ENCODE results near the gene CCDC14. TPM values are rescaled to one million over a fixed set of nuclear protein-coding genes. Genes with fewer than 3 reads are reported as not detected.
A peak's percentile ranks its signal among the peaks of the same experiment; 100 is the strongest.

The CCDC14 gene
- total RNA-seq, 1 donor from 2014 or later = 83.3 TPM

DNA sequence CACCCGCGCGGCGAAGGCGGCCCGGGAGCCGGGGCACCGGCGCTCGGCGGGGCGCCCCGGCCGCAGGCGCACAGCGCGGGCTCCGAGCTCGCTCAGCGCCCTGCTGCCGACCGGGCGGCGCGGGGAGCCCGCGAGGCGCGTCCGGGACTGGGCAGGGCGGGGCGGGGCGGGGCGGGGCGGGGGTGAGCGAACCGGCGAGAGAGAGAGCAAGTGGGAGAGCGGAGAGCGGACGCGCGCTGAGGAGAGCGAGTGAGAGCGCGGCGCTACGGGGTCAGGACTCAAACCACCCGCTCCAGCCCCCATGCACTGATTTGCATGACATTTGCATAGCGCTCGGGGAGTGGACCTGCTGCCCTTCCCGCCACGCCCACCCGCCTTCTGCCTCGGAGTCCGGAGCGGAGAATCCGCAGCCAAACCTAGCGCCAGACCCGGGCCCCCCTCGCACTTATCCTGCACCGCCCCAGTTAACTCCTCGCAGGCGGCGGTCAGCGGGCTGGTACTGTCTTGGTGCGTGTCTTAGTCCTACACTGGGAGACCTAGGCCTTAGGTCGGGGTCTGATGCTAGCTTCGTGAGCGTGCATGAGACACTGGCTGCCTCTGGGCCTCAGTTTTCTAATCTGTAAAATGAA lies 76.7 kb downstream of the CCDC14 start, which contains the start of gene MYLK:
Gene MYLK (minus strand): TSS at position 130 of the 629 bp plus-strand sequence. CDS start 90,491 bp downstream, outside the sequence.
- no peaks in the 10 kb centered on the region for H3K36me3 Mint-ChIP-seq
- no peak for TF ChIP-seq CTCF (conservative IDR thresholded peaks at IDR 0.05)
- peaks cover 8% of the 10 kb centered on the region for H3K4me1 Mint-ChIP-seq (ENCODE audit: unreplicated experiment)
- peaks cover 65% of the 10 kb centered on the region for H3K27me3 Mint-ChIP-seq
- no peak within 1 kb of the TSS for H3K27ac Mint-ChIP-seq
- no peaks in the 10 kb centered on the region for H3K9me3 Mint-ChIP-seq
- H3K4me3 Mint-ChIP-seq = peak within 1 kb of the TSS; percentile 88
- DNase-seq (ENCODE audit: extremely low spot score, unreplicated experiment) = peak; percentile 80

DNA sequence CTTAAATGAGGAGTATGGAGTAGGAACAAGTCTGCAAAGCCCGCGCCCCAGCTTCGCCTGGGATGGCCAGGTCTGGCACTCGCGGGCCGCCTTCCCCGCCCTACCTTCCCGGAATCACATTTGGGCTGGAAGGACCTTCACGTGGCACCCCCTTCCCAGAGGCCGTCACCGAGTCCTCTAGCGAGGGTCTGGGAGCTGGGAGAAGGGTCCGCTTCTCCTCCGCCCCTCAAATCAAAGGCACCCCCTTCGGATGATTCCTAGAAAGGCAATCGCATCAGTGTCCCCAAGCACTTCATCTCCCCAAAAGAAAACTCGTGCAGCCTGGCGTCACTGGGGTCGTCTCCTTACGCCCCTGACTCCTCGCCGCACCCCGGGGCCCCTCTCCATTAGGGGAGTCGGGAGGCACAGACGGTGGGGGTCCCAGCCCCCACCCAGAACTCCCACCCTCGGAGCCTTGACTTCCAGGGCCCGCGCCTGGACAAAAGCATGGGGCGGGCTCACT lies 77.3 kb downstream of the CCDC14 start:
- H3K27me3 Mint-ChIP-seq = peaks cover 62% of the 10 kb centered on the region
- DNase-seq (ENCODE audit: extremely low spot score, unreplicated experiment) = no peak

DNA sequence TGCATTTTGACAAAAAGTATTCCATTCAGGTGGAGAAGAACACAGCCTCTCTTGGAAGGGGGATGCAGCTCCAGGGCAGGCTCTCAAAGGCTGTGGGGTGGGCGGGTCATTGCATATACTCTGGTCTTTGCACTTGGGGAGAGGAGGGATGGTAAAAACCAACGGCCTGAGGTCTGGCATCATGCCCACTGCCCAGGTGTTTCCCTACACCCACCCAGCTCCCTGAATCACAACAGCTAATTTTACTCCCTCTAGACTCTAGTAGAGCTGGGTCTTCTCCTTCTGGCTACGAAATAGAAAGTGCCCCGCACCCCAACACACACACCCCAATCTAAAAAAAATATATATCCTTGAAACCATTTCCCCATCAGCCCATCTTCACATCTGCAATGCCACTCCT lies 77.9 kb downstream of the CCDC14 start:
- TF ChIP-seq CTCF (conservative IDR thresholded peaks at IDR 0.05) = no peak
- no peaks in the 10 kb centered on the region for H3K36me3 Mint-ChIP-seq
- H3K4me1 Mint-ChIP-seq (ENCODE audit: unreplicated experiment) = peaks cover 8% of the 10 kb centered on the region
- no peak for DNase-seq (ENCODE audit: extremely low spot score, unreplicated experiment)
- H3K9me3 Mint-ChIP-seq = no peaks in the 10 kb centered on the region
- peaks cover 57% of the 10 kb centered on the region for H3K27me3 Mint-ChIP-seq
- H3K27ac Mint-ChIP-seq = no peak overlapping the region
- H3K4me3 Mint-ChIP-seq = peak overlapping the region; percentile 83

More for the DNA sequence above, 77.3 kb downstream of the CCDC14 start:
- H3K27ac Mint-ChIP-seq = no peak overlapping the region
- no peaks in the 10 kb centered on the region for H3K36me3 Mint-ChIP-seq
- no peaks in the 10 kb centered on the region for H3K9me3 Mint-ChIP-seq
- no peak for TF ChIP-seq CTCF (conservative IDR thresholded peaks at IDR 0.05)
- H3K4me3 Mint-ChIP-seq = peak overlapping the region; percentile 83
- H3K4me1 Mint-ChIP-seq (ENCODE audit: unreplicated experiment) = peaks cover 8% of the 10 kb centered on the region

DNA sequence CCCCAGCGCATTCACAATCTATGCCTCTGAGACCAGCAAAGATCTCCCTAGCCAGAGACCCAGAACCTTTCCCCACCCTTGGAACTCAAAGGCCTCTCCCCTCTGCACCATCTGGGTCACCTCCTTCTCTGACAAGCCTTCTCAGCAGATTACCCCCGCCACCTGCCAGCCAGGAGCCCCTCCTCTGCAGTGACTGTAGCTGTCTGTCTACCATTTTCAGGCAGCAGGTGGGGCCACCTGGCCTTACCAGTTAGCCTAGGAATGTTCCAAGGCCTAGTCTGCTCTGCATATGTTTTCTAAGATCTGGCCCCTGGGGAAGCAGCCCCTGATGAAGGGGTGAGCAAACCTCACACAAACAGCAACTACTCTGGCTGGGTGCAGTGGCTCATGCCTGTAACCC lies 79.3 kb downstream of the CCDC14 start:
- TF ChIP-seq CTCF (conservative IDR thresholded peaks at IDR 0.05) = no peak
- DNase-seq (ENCODE audit: extremely low spot score, unreplicated experiment) = no peak
- Mint-ChIP-seq H3K4me3 (peak overlapping the region; percentile 22), H3K27ac (no peak overlapping the region), H3K9me3 (no peaks in the 10 kb centered on the region), H3K4me1 (ENCODE audit: unreplicated experiment) (peaks cover 8% of the 10 kb centered on the region), H3K36me3 (no peaks in the 10 kb centered on the region), H3K27me3 (peaks cover 54% of the 10 kb centered on the region)

DNA sequence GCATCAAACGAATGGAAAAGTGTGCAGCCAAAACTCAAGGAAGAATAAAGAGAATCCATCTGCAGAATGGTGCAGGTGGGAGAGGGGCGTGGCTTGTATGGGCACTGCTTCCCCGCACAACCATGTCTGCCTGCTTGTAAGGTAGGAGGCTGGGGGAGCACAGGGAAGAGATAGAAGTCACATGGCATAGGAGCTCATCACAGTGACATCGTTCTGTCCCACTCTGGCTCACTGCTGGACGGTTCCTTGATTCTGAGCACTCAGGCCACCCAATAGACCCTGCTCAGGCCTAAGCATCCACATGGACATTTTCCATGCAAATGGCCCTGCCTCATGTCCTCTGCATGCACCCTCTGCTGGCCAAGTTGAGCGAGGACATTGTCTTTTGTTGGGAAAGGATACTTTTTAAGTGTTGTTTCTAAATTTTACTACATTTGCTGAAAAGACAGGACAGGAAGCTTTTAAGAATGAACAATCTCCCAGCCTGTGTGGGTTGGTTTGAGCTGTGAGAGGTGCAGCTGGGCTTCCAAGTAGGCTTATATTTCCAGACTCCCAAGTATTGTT lies 79.9 kb downstream of the CCDC14 start:
- DNase-seq (ENCODE audit: extremely low spot score, unreplicated experiment) = no peak
- peak; percentile 68 for TF ChIP-seq CTCF (conservative IDR thresholded peaks at IDR 0.05)
- Mint-ChIP-seq H3K27me3 (peaks cover 49% of the 10 kb centered on the region), H3K36me3 (no peaks in the 10 kb centered on the region), H3K4me3 (peak overlapping the region; percentile 22), H3K27ac (no peak overlapping the region), H3K4me1 (ENCODE audit: unreplicated experiment) (peaks cover 8% of the 10 kb centered on the region), H3K9me3 (no peaks in the 10 kb centered on the region)
